ENCODE data around the gene KCNIP1.

The KCNIP1 gene

DNA sequence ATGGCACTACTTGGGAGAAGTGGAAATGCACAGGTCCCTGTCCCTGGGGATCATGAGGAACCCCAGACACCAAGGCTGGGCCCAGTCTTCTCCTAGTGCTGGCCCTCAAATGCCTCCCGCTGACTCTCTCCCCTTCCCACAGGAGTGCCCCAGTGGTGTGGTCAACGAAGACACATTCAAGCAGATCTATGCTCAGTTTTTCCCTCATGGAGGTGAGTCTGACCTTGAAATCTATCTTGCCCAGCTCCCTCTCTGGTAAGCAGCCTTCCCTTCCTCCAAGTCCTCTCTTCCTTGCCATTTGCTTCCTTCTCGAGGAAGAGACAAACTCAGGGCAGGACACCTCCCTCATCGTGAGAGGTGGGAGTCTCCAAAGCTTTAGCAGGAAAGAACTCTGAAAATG is 216.4 kb downstream of the KCNIP1 start:
- no peak for DNase-seq (ENCODE audit: low spot score)

DNA sequence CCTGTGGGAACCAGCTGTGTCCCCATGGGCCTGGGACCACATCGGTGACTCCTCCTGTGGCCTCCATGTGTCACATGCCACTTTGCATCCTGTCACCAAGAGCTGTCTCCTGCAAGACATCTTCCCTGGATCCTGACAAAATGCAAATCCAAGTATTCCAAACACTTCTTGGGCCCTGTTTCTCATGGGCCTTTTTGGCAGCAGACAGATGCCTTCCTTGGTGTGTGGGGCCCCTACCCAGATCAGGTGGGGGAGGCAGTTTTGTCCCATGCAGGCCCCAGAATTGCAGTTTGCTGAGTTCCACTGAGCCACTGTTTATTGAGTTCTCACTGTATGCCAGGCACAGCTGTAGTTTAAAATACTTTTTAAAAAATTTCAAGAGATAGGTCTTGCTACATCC is 217.2 kb downstream of the KCNIP1 start:
- DNase-seq (ENCODE audit: low spot score) = no peak

DNA sequence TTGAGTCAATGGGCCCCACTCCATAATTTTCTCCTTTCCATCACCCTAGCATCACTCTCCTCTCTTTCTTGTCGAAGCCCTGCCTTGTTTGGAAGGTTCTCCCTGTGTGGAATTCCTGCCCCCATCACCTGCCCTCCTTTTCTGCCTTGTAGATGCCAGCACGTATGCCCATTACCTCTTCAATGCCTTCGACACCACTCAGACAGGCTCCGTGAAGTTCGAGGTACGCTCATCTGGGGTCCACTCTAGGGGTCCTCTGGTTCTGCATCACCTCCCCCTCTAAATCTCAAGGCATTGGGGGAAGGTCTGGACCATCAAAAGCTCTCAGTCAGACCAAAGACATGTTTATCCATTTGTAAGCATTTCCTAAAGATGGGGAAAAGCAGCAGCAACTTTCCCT is 217.9 kb downstream of the KCNIP1 start:
- DNase-seq (ENCODE audit: low spot score) = no peak

DNA sequence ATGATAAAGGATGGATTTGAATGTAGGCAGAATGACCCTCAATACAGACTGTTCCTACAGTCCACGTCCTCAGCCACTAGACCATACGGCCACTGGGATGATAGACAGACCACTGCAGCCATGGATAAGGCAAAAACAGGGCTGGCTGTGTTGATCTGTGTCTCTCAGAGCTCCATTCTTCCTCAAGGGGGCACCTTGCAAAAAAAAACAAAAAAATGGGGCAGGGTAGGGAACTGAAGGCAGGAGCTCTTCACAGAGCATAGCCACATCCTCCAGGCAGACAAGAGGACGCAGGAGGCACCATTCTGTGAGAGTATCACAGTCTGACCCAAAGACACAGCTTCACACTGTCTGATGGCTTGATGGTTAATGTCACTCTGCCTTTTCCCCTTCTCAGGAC is 218.5 kb downstream of the KCNIP1 start:
- DNase-seq (ENCODE audit: low spot score) = no peak

DNA sequence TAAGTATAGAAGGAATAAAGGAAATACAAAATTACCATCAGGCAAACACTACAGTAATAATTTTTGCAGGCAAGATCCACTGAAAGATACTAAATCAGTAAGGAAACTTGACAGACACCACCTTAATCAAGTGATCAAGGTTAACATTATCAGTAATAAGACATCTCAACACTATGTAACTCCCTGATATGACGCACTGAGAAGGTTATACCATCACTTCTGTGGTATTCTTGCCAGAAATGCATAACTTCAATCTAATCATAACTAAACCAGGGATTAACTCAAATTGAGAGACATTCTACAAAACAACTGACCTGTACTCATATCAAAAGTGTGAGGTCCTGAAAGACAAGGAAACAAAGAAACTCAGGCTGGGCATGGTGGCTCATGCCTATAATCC is 227.2 kb downstream of the KCNIP1 start:
- no peak for DNase-seq (ENCODE audit: low spot score)

DNA sequence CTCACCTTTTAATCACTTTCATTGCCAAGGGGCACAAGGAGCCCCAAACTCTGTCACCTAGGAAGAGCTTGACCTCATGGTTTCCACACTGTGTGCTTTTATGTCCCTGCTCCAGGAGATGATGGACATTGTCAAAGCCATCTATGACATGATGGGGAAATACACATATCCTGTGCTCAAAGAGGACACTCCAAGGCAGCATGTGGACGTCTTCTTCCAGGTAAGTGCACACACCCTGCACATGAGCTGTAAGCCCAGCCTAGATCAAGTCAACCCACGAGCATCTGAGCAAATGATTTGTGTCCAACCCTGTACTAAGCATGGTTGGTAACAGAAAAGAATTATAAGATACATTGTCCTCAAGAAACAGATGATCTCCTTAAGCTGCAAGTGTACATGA is 228.9 kb downstream of the KCNIP1 start:
- DNase-seq (ENCODE audit: low spot score) = no peak

DNA sequence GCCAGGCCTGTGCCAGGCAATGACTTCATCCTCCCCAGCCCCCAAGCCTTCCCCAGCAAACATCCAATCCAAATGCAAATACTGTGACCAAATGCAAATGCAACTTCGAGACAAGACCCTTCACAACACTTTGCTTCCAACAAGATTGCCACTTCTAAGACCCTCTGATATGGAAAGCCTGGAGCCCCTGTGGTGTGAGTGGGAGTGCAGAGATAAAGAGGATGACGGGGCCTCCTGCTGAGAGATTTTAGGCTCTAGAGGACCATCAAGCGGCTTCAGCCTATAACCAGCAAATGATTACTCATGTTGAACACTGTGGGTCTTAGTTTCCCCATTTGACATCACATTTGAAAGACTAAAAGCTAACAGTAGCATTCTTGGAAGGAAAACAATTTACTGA is 233.1 kb downstream of the KCNIP1 start:
- no peak for DNase-seq (ENCODE audit: low spot score)

DNA sequence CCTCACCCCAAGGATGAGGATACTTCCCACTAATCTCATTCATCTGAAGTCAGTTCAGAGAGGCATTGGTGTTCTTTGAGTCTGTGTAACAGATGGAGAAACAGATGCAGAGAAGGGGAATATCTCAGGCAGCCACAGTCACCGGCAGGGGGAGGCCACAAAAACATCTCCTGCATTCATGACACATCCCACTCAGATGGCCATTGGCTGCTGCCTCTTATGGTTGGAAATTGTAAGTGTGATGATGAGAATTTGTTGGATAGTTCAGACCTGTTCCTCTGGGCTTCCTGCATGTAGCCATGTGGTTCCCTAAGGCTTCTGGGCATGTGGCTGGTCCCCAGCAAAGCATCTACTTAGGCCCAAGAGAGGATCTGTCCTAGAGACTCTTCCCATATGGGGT is 233.8 kb downstream of the KCNIP1 start:
- DNase-seq (ENCODE audit: low spot score) = no peak

DNA sequence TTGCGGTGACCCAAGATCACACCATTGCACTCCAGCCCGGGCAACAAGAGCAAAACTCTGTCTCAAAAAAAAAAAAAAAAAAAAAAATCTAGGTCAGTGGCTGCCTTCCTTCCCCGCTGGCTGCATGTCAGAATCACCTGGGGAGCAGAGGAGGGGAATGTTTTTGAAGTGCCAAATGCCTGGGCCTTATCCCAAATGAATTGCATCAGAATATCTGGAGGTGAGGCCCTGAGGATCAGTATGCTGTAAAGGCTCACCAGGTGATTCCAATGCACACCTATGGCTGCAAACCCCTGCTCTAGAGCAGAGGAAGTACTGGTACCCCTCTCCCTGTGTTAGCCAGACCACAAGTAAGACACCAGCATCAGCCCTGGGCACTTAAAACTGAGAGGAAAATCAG is 235.0 kb downstream of the KCNIP1 start:
- no peak for DNase-seq (ENCODE audit: low spot score)

DNA sequence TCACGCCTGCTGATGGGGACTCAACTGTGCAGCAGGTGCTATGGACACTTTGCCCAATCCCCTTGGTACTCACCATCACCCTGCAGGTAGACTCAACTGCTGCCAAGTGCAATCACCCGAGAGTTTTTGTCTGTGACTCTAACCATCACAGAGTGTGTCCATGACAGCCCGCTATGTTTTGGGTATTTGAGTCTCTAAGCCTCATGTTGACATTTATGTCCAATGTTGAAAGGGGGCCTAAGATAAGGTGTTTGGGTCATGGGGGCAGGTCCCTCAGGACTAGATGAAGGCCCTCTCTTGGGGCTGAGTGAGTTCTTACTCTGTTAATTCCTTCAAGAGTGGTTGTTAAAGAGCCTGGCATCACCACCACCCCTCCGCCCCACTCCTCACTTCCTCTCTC is 235.6 kb downstream of the KCNIP1 start:
- DNase-seq (ENCODE audit: low spot score) = no peak

DNA sequence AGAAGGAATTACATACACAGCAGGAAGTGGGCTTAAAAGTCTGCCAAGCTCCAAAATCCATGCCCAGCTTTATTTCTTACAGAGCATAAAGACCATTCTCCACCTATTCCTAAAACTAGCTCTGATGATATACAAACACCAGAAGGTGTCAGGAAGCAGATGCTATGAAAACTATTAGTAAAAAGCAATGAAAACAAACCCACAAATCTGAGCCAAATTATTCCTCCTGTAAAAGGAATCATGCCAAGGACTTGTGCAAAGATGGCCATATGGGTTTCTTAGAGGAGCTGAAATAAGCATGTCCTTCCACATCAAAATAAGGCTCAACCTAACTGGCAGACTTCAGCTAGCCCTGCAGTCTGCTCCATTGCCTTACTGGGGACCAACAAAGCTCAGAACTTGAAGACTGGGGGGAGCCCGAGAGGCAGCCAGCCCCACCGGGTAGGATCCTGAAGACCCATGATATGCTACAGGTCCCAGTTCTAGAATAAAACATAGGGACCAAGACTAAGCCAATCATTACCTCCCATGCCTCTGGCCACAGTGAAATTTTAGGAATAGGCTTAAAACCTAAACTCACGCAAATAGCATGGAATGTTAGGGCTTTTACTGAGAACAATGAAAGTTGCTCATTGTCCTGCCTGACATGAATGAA is 236.9 kb downstream of the KCNIP1 start:
- DNase-seq (ENCODE audit: low spot score) = no peak

DNA sequence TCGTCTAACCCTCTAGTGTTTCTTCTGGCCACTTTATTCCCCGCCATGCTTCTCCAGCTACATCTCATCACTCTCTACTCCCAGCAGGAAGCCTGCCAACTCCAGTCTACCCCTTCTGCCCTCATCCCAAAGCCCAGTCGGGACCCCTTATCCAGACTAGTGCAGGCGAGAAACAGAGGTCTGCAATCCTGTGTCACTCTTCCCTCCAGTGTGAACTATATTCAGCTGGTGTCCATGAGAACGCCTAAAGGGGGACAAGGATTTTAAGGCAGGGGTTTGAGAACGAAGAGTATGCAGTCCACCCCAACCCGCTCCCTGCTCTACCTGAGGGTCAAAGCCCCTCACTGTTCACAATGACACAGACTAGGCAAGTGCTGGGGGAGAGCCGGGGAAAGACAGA is 238.0 kb downstream of the KCNIP1 start:
- DNase-seq (ENCODE audit: low spot score) = no peak

DNA sequence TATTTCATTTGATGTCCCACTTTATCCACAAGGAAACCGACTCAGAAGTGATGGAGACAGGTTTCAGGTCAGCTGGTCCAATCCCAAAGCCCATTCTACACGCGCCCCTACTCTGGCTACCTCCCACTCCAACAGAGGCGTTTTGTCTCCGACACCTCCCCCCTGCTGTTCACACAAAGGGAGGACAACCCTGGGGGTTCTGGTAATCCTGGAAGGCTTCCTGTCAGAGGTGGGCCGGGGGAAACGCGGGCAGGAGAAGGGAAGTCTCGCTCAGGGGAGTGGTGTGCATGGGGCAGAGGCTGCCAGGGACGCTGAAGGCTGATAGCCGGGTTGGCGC is 240.0 kb downstream of the KCNIP1 start:
- DNase-seq (ENCODE audit: low spot score) = no peak

DNA sequence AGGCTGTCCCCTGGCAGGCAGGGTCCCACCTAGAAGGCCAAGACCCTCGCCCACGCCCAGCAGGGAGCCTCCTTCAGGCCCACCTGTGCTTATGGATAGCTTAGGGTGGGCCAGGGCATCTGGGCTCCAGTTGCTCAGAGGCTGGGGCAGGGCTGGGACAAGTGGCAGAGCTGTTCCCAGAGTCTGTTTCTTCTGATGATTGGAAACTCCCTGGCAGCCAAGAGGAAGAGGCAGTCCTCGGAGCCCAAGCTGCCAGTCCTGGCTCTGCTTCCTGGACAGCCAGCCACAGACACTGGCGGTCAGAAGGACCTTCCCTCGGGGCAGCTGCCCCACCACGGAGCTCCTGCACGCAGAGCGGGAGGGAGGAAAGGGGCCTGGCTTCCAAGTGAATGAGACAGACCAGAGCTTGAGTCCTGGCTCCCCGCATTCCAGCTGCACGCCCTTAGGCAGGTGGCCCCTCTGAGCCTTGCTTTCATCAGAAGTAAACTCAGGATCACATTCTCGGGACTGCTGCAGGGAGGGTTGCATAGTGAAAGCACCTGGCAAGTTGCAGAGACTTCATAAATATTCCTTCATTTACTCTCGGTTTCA is 241.8 kb downstream of the KCNIP1 start:
- no peak for DNase-seq (ENCODE audit: low spot score)

DNA sequence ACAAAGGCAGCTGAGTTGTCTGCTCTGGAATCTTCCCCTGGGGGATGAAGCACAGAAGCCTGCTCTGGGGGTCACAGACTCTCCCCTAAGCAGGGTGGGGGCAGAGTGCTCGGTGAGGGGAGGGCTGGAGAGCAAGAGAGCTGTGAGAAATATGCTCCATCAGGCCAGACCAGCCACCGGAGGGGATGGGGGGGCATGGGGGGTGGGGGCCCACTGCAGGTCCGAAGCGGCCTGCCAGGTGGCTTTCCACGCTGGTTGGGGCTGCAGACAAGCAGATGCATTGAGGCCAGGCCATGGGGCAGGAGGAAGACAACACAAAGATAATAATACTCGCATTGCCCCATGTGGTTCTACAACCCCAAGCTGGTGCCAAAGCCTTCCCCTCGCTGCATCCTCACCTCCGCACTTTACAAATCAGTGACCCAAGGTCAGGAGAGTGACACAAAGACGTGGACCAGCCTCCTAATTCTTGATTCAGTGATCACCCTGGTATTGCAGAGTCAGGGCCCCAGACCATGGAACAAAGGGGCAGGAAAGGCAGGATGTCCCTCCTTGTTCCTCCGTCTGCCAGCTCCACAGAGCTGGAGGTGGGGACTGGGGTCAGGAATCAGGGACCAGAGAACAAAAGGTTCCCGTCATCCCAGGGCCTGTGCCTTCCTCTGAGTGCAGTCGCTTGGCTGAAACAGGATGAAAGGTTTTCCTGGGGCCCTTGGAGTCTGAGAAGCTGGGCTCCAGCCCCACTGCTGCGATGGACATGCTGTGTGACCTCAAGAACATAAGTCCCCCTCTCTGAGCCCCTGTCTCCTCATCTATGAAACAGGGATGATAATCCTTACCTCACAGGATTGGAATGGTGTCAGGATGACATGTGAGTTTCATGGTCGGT is 242.5 kb downstream of the KCNIP1 start:
- no peak for DNase-seq (ENCODE audit: low spot score)

DNA sequence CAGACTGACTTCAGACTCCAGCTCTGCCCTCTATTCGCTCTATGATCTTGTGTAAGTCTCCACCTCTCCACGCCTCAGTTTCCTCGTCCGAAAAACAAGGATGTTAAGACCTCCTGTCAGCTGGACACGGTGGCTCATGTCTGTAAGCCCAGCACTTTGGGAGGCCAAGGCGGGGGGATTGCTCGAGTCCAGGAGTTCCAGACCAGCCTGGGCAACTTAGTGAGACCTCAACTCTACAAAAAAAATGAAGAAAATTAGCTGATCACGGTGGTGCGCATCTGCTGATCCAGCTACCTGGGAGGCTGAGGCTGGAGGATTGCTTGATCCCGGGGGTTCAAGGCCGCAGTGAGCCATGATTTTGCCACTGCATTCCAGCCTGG is 243.1 kb downstream of the KCNIP1 start:
- no peak for DNase-seq (ENCODE audit: low spot score)

DNA sequence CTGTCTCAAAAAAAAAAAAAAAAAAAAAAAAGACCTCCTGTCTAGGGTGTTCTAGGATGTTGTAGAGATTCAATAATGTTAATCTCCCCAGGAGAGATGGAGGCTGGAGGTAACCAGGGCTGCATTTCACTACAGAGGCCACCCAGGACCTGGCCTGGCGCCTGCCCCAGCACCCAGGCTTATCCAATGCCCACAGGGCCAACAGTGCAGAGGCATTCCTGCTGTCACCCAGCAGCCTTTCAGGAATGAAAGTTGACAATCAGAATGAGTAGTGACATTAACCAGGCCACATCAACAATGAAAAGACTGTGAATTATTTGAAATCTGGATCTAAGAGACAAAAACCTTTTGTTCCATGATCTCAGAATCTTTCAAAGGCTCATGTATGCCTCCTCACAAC is 243.5 kb downstream of the KCNIP1 start:
- DNase-seq (ENCODE audit: low spot score) = no peak

DNA sequence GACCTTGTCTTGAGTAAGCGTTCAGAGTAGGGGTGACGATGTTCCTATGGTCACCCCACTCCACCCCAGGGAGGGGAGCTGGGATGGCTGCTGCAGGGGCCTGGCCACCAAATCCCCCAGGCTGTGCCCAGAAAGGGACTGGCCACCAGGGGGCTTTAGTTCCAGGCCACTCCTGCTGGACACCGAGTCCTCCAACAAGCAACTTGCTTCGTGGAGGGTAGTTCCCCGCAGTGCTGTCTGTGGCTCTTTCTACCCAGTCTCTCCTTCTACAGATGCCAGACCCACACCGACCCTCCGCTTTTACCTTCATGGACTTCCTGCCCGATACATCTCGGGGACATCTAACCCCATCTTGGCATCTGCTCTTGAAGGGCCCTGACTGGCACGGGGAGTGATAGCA is 244.0 kb downstream of the KCNIP1 start:
- peak; percentile 52 for DNase-seq (ENCODE audit: low spot score)

DNA sequence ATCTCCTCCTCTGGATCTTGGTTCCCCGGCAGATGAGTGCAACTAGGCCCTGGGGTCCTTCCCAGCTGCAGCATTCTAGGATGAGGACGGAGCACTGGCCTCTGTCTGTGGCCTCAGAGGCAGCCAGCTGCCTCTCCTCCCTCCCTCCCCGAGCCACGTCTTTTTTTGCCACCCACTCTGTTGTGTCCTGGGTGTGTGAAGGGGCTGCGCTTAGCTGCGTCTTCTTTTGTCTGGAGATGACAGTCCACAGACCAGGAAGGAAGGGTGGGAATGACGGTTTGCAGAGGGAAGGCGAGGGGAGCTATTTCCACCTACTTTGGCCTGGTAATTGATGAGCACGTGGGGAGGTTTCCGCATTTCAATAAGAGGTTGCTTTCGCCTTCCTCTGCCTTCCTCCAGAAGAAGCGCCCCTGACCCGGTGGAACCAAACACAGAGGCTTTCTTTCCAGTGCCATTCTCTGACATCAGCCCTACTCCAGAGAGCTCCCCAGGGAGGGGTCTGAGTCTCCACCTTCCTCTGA is 245.2 kb downstream of the KCNIP1 start:
- DNase-seq (ENCODE audit: low spot score) = no peak

DNA sequence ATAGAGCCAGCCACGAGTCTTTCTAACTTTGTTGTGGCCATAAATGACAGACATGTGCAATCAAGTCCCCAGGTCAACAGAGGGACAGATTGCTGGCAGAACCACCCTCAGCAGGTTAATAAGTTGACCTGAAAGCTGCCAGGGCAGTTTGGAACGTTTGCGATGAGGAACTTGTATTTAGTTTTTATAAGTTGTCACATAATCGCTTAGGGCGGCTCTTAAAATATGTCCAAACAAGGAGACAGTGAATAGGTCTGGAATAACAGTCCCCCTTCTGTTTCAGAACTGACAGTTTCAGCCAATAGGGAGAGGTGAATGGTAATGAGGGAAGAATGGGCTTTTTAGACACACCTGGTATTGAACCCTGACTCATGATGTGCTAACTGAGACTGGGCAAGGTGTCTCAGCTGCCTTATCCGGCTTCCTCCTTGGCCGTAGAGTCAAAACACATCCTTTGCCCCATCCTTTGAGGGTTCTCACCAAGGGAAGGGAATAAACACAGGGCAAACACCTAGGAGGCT is 246.2 kb downstream of the KCNIP1 start:
- no peak for DNase-seq (ENCODE audit: low spot score)

DNA sequence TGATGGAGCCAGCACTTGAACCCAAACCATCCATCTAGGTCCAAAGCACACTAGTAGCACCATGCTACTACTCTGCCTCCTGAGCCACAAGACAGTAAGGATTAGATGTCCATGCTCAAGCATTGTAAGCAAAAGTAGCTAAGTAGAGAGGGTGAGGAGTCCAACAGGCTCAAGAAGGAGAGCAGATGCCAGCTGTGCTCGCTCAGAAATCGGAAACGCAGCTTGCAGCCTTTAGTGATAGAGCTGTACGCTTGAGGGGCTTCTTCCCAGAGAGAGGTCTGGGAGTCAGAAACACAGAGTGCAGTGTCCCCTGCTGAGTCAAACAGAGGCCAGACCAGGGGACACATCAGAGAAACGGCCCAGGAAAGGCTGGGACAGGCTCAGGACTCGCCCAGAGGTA is 247.0 kb downstream of the KCNIP1 start:
- no peak for DNase-seq (ENCODE audit: low spot score)

DNA sequence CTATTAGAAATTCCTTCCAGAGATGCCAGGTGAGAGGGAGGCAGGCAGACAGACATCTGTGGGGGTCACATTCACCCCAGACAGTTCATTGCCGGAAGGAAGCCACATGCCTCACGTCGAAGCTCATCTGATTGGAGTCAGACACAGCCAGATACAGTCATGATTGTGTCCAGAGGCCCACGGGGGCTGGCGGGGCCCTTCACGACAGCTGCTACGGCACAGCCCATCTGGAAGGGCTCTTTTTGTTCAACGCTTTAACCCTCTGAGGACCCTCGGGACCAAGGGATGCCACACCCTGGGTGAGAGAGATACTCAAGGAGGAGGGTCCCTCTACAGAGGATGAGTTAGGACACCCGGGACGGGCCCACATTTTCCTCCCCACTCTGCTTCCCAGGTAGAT is 247.8 kb downstream of the KCNIP1 start:
- no peak for DNase-seq (ENCODE audit: low spot score)
